Measurements from ENCODE around the gene AXDND1.
"Not testable (repeated sequence)": the region's sequence is repeated elsewhere in the genome, so short reads cannot be mapped to it uniquely, and the experiment has no call there.

Gene AXDND1

GRCh38 chr1:179474713-179475112, 108.9 kb downstream of the AXDND1 start:
- no peak for DNase-seq

GRCh38 chr1:179476484-179476883, 110.7 kb downstream of the AXDND1 start:
- no peak for DNase-seq

GRCh38 chr1:179478370-179478769, 112.6 kb downstream of the AXDND1 start:
- no peak for DNase-seq

- no peak for DNase-seq
Measured at GRCh38 chr1:179490611-179491010, 124.8 kb downstream of the AXDND1 start.

- no peak for DNase-seq
Measured at GRCh38 chr1:179493323-179493722, 127.6 kb downstream of the AXDND1 start.

- DNase-seq = no peak
Measured at GRCh38 chr1:179506199-179506598, 140.4 kb downstream of the AXDND1 start.

- no peak for DNase-seq
Measured at GRCh38 chr1:179509384-179509783, 143.6 kb downstream of the AXDND1 start.

- no peak for DNase-seq
Measured at GRCh38 chr1:179510038-179510437, 144.3 kb downstream of the AXDND1 start.

GRCh38 chr1:179516976-179517705, 151.4 kb downstream of the AXDND1 start:
- DNase-seq = no peak

GRCh38 chr1:179518544-179518943, 152.8 kb downstream of the AXDND1 start:
- not testable (repeated sequence) for DNase-seq

- no peak for DNase-seq
Measured at GRCh38 chr1:179529482-179530195, 163.9 kb downstream of the AXDND1 start.

- no peak for DNase-seq
Measured at GRCh38 chr1:179530352-179530751, 164.6 kb downstream of the AXDND1 start.

- no peak for DNase-seq
Measured at GRCh38 chr1:179541774-179542173, 176.0 kb downstream of the AXDND1 start.

GRCh38 chr1:179545321-179545720, 179.6 kb downstream of the AXDND1 start:
- no peak for DNase-seq

- DNase-seq = no peak
Measured at GRCh38 chr1:179547021-179547535, 181.3 kb downstream of the AXDND1 start.

- no peak for DNase-seq
Measured at GRCh38 chr1:179548666-179549367, 183.0 kb downstream of the AXDND1 start.

GRCh38 chr1:179549368-179549700, 183.6 kb downstream of the AXDND1 start:
- no peak for DNase-seq

GRCh38 chr1:179550746-179551682, 185.2 kb downstream of the AXDND1 start:
- no peak for DNase-seq

GRCh38 chr1:179554427-179554826, 188.7 kb downstream of the AXDND1 start:
- no peak for DNase-seq

GRCh38 chr1:179558078-179558477, 192.3 kb downstream of the AXDND1 start:
- no peak for DNase-seq

GRCh38 chr1:179575497-179576314, 209.9 kb downstream of the AXDND1 start, which contains the start of gene NPHS2:
Gene NPHS2, minus strand, starts transcription at chr1:179575948. Its CDS starts 84 bp downstream, at chr1:179575864.
- DNase-seq = no peak

- DNase-seq = no peak
Measured at GRCh38 chr1:179576509-179576908, 210.7 kb downstream of the AXDND1 start.
